HG03280 (cell line): ENCODE data around the gene ADAMTS18.
"Not testable (repeated sequence)": the region's sequence is repeated elsewhere in the genome, so short reads cannot be mapped to it uniquely, and the experiment has no call there.

ENCODE experiments used
- ATAC-seq: cut with Tn5 transposase; IDR thresholded peaks from one replicate; pipeline ENCODE4 v1.9.1; 2021; ENCODE audit warnings: mild to moderate bottlenecking, moderate library complexity; ENCODE audit not compliant: unreplicated experiment

ADAMTS18 gene

GRCh38 chr16:77434530-77435271, at the start of gene ADAMTS18:
Gene ADAMTS18, minus strand, starts transcription at chr16:77435034. Its CDS starts 339 bp downstream, at chr16:77434695.
- no peak for ATAC-seq

- no peak for ATAC-seq
Measured at GRCh38 chr16:77480681-77481315, 46.0 kb upstream of the ADAMTS18 start.

GRCh38 chr16:77472262-77472661, 37.4 kb upstream of the ADAMTS18 start:
- no peak for ATAC-seq

GRCh38 chr16:77470851-77471250, 36.0 kb upstream of the ADAMTS18 start:
- ATAC-seq = no peak

- ATAC-seq = no peak
Measured at GRCh38 chr16:77469634-77470033, 34.8 kb upstream of the ADAMTS18 start.

GRCh38 chr16:77468831-77469230, 34.0 kb upstream of the ADAMTS18 start:
- ATAC-seq = no peak

GRCh38 chr16:77467821-77468335, 33.0 kb upstream of the ADAMTS18 start:
- no peak for ATAC-seq

- not testable (repeated sequence) for ATAC-seq
Measured at GRCh38 chr16:77463659-77464058, 28.8 kb upstream of the ADAMTS18 start.

GRCh38 chr16:77462894-77463293, 28.1 kb upstream of the ADAMTS18 start:
- no peak for ATAC-seq

- no peak for ATAC-seq
Measured at GRCh38 chr16:77459534-77460254, 24.9 kb upstream of the ADAMTS18 start.

GRCh38 chr16:77457046-77457445, 22.2 kb upstream of the ADAMTS18 start:
- no peak for ATAC-seq

- no peak for ATAC-seq
Measured at GRCh38 chr16:77452243-77452642, 17.4 kb upstream of the ADAMTS18 start.

- ATAC-seq = no peak
Measured at GRCh38 chr16:77450790-77451487, 16.1 kb upstream of the ADAMTS18 start.

- no peak for ATAC-seq
Measured at GRCh38 chr16:77449208-77449607, 14.4 kb upstream of the ADAMTS18 start.

GRCh38 chr16:77445324-77445723, 10.5 kb upstream of the ADAMTS18 start:
- ATAC-seq = no peak

GRCh38 chr16:77444147-77444460, 9.3 kb upstream of the ADAMTS18 start:
- ATAC-seq = no peak

- no peak for ATAC-seq
Measured at GRCh38 chr16:77443357-77444146, 8.7 kb upstream of the ADAMTS18 start.

- no peak for ATAC-seq
Measured at GRCh38 chr16:77442078-77442477, 7.2 kb upstream of the ADAMTS18 start.

GRCh38 chr16:77439106-77439505, 4.3 kb upstream of the ADAMTS18 start:
- no peak for ATAC-seq

GRCh38 chr16:77437859-77438258, 3.0 kb upstream of the ADAMTS18 start:
- no peak for ATAC-seq
